Nephron progenitor cell (in vitro differentiated cells): Measurements from ENCODE around the gene CNNM2.
A peak's percentile ranks its signal among the peaks of the same experiment; 100 is the strongest.

Experiments used
- DNase-seq: peaks from one replicate; pipeline ENCODE4 v3.0.0; 2021
- H3K27ac Mint-ChIP-seq: 2 replicates; pipeline ENCODE4 v1.8.0; 2021; ENCODE audit warnings: mild to moderate bottlenecking, moderate library complexity, mixed read lengths
- H3K27me3 Mint-ChIP-seq: 2 replicates; pipeline ENCODE4 v1.8.0; 2021; ENCODE audit warnings: mild to moderate bottlenecking, low read depth, mixed read lengths; ENCODE audit not compliant: poor library complexity
- H3K36me3 Mint-ChIP-seq: 2 replicates; pipeline ENCODE4 v1.8.0; 2021; ENCODE audit warnings: low read depth, mixed read lengths
- H3K4me1 Mint-ChIP-seq: 2 replicates; pipeline ENCODE4 v1.8.0; 2021; ENCODE audit warnings: mixed read lengths
- H3K4me3 Mint-ChIP-seq: 2 replicates; pipeline ENCODE4 v1.8.0; 2021; ENCODE audit warnings: mild to moderate bottlenecking, moderate library complexity, mixed read lengths
- H3K9me3 Mint-ChIP-seq: 2 replicates; pipeline ENCODE4 v1.8.0; 2021; ENCODE audit warnings: mild to moderate bottlenecking, moderate library complexity, mixed read lengths
- CTCF ChIP-seq: fragments of 200-600 bp; sonication (generic); IDR thresholded peaks from 2 replicates; pipeline ENCODE4 v1.5.0; 2021; ENCODE audit warnings: antibody characterized with exemption

The CNNM2 gene

GRCh38 chr10:103013416-103013815 is 95.3 kb downstream of the CNNM2 start:
- Mint-ChIP-seq H3K4me1 (peaks cover 25% of the 10 kb centered on the region), H3K9me3 (peaks cover 1% of the 10 kb centered on the region), H3K27ac (peak overlapping the region; percentile 17), H3K4me3 (no peak overlapping the region), H3K36me3 (no peaks in the 10 kb centered on the region), H3K27me3 (no peaks in the 10 kb centered on the region)
- TF ChIP-seq CTCF: no peak
- peak; percentile 26 for DNase-seq

GRCh38 chr10:103019425-103019824 is 101.3 kb downstream of the CNNM2 start:
- Mint-ChIP-seq H3K9me3 (no peaks in the 10 kb centered on the region), H3K36me3 (no peaks in the 10 kb centered on the region), H3K4me3 (no peak overlapping the region), H3K27ac (no peak overlapping the region), H3K27me3 (no peaks in the 10 kb centered on the region), H3K4me1 (peaks cover 30% of the 10 kb centered on the region)
- no peak for TF ChIP-seq CTCF
- no peak for DNase-seq

GRCh38 chr10:103021150-103021899 is 103.2 kb downstream of the CNNM2 start:
- DNase-seq: no peak
- Mint-ChIP-seq H3K4me3 (no peak overlapping the region), H3K27me3 (no peaks in the 10 kb centered on the region), H3K36me3 (no peaks in the 10 kb centered on the region), H3K4me1 (peaks cover 30% of the 10 kb centered on the region), H3K27ac (peak overlapping the region; percentile 87), H3K9me3 (peaks cover 5% of the 10 kb centered on the region)
- TF ChIP-seq CTCF: no peak

- Mint-ChIP-seq H3K4me1 (peaks cover 27% of the 10 kb centered on the region), H3K9me3 (peaks cover 5% of the 10 kb centered on the region), H3K4me3 (no peak overlapping the region), H3K36me3 (no peaks in the 10 kb centered on the region), H3K27me3 (no peaks in the 10 kb centered on the region), H3K27ac (no peak overlapping the region)
- no peak for DNase-seq
- TF ChIP-seq CTCF: no peak
Observed at GRCh38 chr10:103021900-103022293, 103.8 kb downstream of the CNNM2 start.

GRCh38 chr10:103025696-103026095 is 107.6 kb downstream of the CNNM2 start:
- DNase-seq: no peak

More at GRCh38 chr10:103025696-103026095, 107.6 kb downstream of the CNNM2 start:
- H3K9me3 Mint-ChIP-seq: peaks cover 5% of the 10 kb centered on the region
- no peak for TF ChIP-seq CTCF
- no peak overlapping the region for H3K4me3 Mint-ChIP-seq
- H3K27ac Mint-ChIP-seq: no peak overlapping the region
- H3K36me3 Mint-ChIP-seq: no peaks in the 10 kb centered on the region
- peaks cover 4% of the 10 kb centered on the region for H3K27me3 Mint-ChIP-seq
- peaks cover 13% of the 10 kb centered on the region for H3K4me1 Mint-ChIP-seq
